BLaER1 (cell line): ENCODE measurements around the gene GAD1.

Source experiments
- H3K27ac ChIP-seq: shearing (Covaris generic); formaldehyde crosslinking; 2 replicates; pipeline ENCODE4 v1.8.1; 2022
- H3K27me3 ChIP-seq: shearing (Covaris generic); formaldehyde crosslinking; 2 replicates; pipeline ENCODE4 v1.8.1; 2022
- H3K36me3 ChIP-seq: shearing (Covaris generic); formaldehyde crosslinking; 2 replicates; pipeline ENCODE4 v1.8.1; 2022
- H3K4me1 ChIP-seq: shearing (Covaris generic); formaldehyde crosslinking; 2 replicates; pipeline ENCODE4 v1.8.1; 2022
- H3K4me2 ChIP-seq: shearing (Covaris generic); formaldehyde crosslinking; 2 replicates; pipeline ENCODE4 v1.8.1; 2022
- H3K4me3 ChIP-seq: shearing (Covaris generic); formaldehyde crosslinking; 2 replicates; pipeline ENCODE4 v1.8.1; 2022
- H3K9ac ChIP-seq: shearing (Covaris generic); formaldehyde crosslinking; 2 replicates; pipeline ENCODE4 v1.8.1; 2022
- H3K9me3 ChIP-seq: shearing (Covaris generic); formaldehyde crosslinking; 2 replicates; pipeline ENCODE4 v1.8.1; 2022
- H4K20me1 ChIP-seq: shearing (Covaris generic); formaldehyde crosslinking; 2 replicates; pipeline ENCODE4 v1.8.1; 2022
- Cebpa-rat ChIP-seq: shearing (Covaris generic); IDR thresholded peaks from 2 replicates; pipeline ENCODE4 v1.8.1; 2022

GAD1 gene

GRCh38 chr2:170842785-170843184 is 26.1 kb downstream of the GAD1 start:
- H3K4me1 ChIP-seq = peaks cover 13% of the 10 kb centered on the region
- H3K9me3 ChIP-seq = no peaks in the 10 kb centered on the region
- no peak overlapping the region for H3K9ac ChIP-seq
- no peak overlapping the region for H3K27ac ChIP-seq
- no peaks in the 10 kb centered on the region for H3K36me3 ChIP-seq
- no peak for TF ChIP-seq Cebpa-rat
- no peaks in the 10 kb centered on the region for H3K27me3 ChIP-seq
- no peak overlapping the region for H3K4me2 ChIP-seq
- no peaks in the 10 kb centered on the region for H4K20me1 ChIP-seq
- no peak overlapping the region for H3K4me3 ChIP-seq

- Histone ChIP-seq H3K9ac (no peak overlapping the region), H3K4me1 (peaks cover 13% of the 10 kb centered on the region), H3K27ac (no peak overlapping the region), H3K9me3 (no peaks in the 10 kb centered on the region), H4K20me1 (no peaks in the 10 kb centered on the region), H3K36me3 (no peaks in the 10 kb centered on the region), H3K4me3 (no peak overlapping the region), H3K4me2 (peak overlapping the region; percentile 52), H3K27me3 (no peaks in the 10 kb centered on the region)
- no peak for TF ChIP-seq Cebpa-rat
These were observed 27.0 kb downstream of the GAD1 start for GRCh38 chr2:170843656-170844055.

GRCh38 chr2:170845343-170845742 is 28.7 kb downstream of the GAD1 start:
- no peak overlapping the region for H3K27ac ChIP-seq
- H3K9ac ChIP-seq = no peak overlapping the region
- H3K4me3 ChIP-seq = no peak overlapping the region
- no peaks in the 10 kb centered on the region for H3K9me3 ChIP-seq
- no peak overlapping the region for H3K4me2 ChIP-seq
- H3K27me3 ChIP-seq = no peaks in the 10 kb centered on the region
- no peak for TF ChIP-seq Cebpa-rat
- no peaks in the 10 kb centered on the region for H3K36me3 ChIP-seq
- peaks cover 13% of the 10 kb centered on the region for H3K4me1 ChIP-seq
- H4K20me1 ChIP-seq = no peaks in the 10 kb centered on the region

- Histone ChIP-seq H3K4me2 (no peak overlapping the region), H3K36me3 (no peaks in the 10 kb centered on the region), H3K27me3 (no peaks in the 10 kb centered on the region), H3K4me3 (no peak overlapping the region), H3K9ac (no peak overlapping the region), H3K4me1 (peaks cover 13% of the 10 kb centered on the region), H3K27ac (no peak overlapping the region), H3K9me3 (no peaks in the 10 kb centered on the region), H4K20me1 (no peaks in the 10 kb centered on the region)
- TF ChIP-seq Cebpa-rat = no peak
These were observed 29.6 kb downstream of the GAD1 start for GRCh38 chr2:170846314-170846713.

- peaks cover 13% of the 10 kb centered on the region for H3K4me1 ChIP-seq
- no peak overlapping the region for H3K27ac ChIP-seq
- H4K20me1 ChIP-seq = no peaks in the 10 kb centered on the region
- no peak overlapping the region for H3K4me3 ChIP-seq
- H3K4me2 ChIP-seq = no peak overlapping the region
- no peaks in the 10 kb centered on the region for H3K9me3 ChIP-seq
- H3K27me3 ChIP-seq = no peaks in the 10 kb centered on the region
- no peak for TF ChIP-seq Cebpa-rat
- H3K9ac ChIP-seq = no peak overlapping the region
- no peaks in the 10 kb centered on the region for H3K36me3 ChIP-seq
These were observed 31.0 kb downstream of the GAD1 start for GRCh38 chr2:170847716-170848115.

- Histone ChIP-seq H3K9ac (no peak overlapping the region), H4K20me1 (no peaks in the 10 kb centered on the region), H3K9me3 (no peaks in the 10 kb centered on the region), H3K27me3 (no peaks in the 10 kb centered on the region), H3K4me2 (no peak overlapping the region), H3K4me1 (peaks cover 8% of the 10 kb centered on the region), H3K36me3 (no peaks in the 10 kb centered on the region), H3K4me3 (no peak overlapping the region), H3K27ac (no peak overlapping the region)
- no peak for TF ChIP-seq Cebpa-rat
These were observed 31.9 kb downstream of the GAD1 start for GRCh38 chr2:170848587-170848986.

GRCh38 chr2:170850251-170850650 is 33.6 kb downstream of the GAD1 start:
- no peaks in the 10 kb centered on the region for H3K36me3 ChIP-seq
- H3K4me1 ChIP-seq = no peaks in the 10 kb centered on the region
- H3K27me3 ChIP-seq = no peaks in the 10 kb centered on the region
- H3K4me3 ChIP-seq = no peak overlapping the region
- no peaks in the 10 kb centered on the region for H4K20me1 ChIP-seq
- H3K9ac ChIP-seq = no peak overlapping the region
- no peak overlapping the region for H3K4me2 ChIP-seq
- H3K27ac ChIP-seq = no peak overlapping the region
- TF ChIP-seq Cebpa-rat = no peak
- no peaks in the 10 kb centered on the region for H3K9me3 ChIP-seq

GRCh38 chr2:170851635-170852034 is 34.9 kb downstream of the GAD1 start:
- Histone ChIP-seq H3K4me1 (no peaks in the 10 kb centered on the region), H3K27me3 (no peaks in the 10 kb centered on the region), H3K4me2 (no peak overlapping the region), H3K36me3 (no peaks in the 10 kb centered on the region), H3K9ac (no peak overlapping the region), H3K4me3 (no peak overlapping the region), H3K27ac (no peak overlapping the region), H3K9me3 (no peaks in the 10 kb centered on the region), H4K20me1 (no peaks in the 10 kb centered on the region)
- no peak for TF ChIP-seq Cebpa-rat

- H3K27me3 ChIP-seq = no peaks in the 10 kb centered on the region
- H4K20me1 ChIP-seq = no peaks in the 10 kb centered on the region
- no peak overlapping the region for H3K9ac ChIP-seq
- no peak overlapping the region for H3K4me2 ChIP-seq
- no peak overlapping the region for H3K4me3 ChIP-seq
- H3K27ac ChIP-seq = no peak overlapping the region
- no peaks in the 10 kb centered on the region for H3K4me1 ChIP-seq
- no peaks in the 10 kb centered on the region for H3K9me3 ChIP-seq
- no peaks in the 10 kb centered on the region for H3K36me3 ChIP-seq
- TF ChIP-seq Cebpa-rat = no peak
These were observed 39.4 kb downstream of the GAD1 start for GRCh38 chr2:170856066-170856465.

GRCh38 chr2:170862286-170862902 is 45.7 kb downstream of the GAD1 start:
- H3K27me3 ChIP-seq = no peaks in the 10 kb centered on the region
- H3K27ac ChIP-seq = no peak overlapping the region
- no peak for TF ChIP-seq Cebpa-rat
- H3K9me3 ChIP-seq = no peaks in the 10 kb centered on the region
- H3K4me1 ChIP-seq = no peaks in the 10 kb centered on the region
- H3K4me2 ChIP-seq = no peak overlapping the region
- H3K9ac ChIP-seq = no peak overlapping the region
- H3K36me3 ChIP-seq = no peaks in the 10 kb centered on the region
- H3K4me3 ChIP-seq = no peak overlapping the region
- no peaks in the 10 kb centered on the region for H4K20me1 ChIP-seq

- no peak overlapping the region for H3K9ac ChIP-seq
- no peaks in the 10 kb centered on the region for H3K27me3 ChIP-seq
- H3K9me3 ChIP-seq = no peaks in the 10 kb centered on the region
- H3K4me3 ChIP-seq = no peak overlapping the region
- TF ChIP-seq Cebpa-rat = no peak
- H3K4me1 ChIP-seq = no peaks in the 10 kb centered on the region
- H4K20me1 ChIP-seq = no peaks in the 10 kb centered on the region
- H3K27ac ChIP-seq = no peak overlapping the region
- H3K36me3 ChIP-seq = no peaks in the 10 kb centered on the region
- H3K4me2 ChIP-seq = no peak overlapping the region
These were observed 46.4 kb downstream of the GAD1 start for GRCh38 chr2:170863087-170863486.
